Sciatic nerve (tissue), 2 donors: ENCODE measurements around the gene MYOZ2. TPM values are rescaled to one million over a fixed set of nuclear protein-coding genes. Genes with fewer than 3 reads are reported as not detected.

Source experiments
- ATAC-seq: fragments of 200-7000 bp; cut with Tn5 transposase; one replicate; pipeline ENCODE4 v1.9.1; 2020; ENCODE audit warnings: mild to moderate bottlenecking, moderate library complexity
- DNase-seq: peaks from one replicate; pipeline ENCODE4 v3.0.0-alpha.2; 2020; ENCODE audit warnings: low spot score
- intact Hi-C: fragments of 100-400 bp; cut with DNase I; formaldehyde crosslinking; loops from one replicate; pipeline ENCODE4 v1.14.2; 2022
- total RNA-seq: library from RNA; stranded (reverse); fragmentation: NEBNext Ultra II Directional; extraction: Animal tissue kit (Norgen Biotek cat#: 25700); gene quantifications from one replicate; pipeline ENCODE4 v1.2.1, GENCODE V29; 2021
- donor health status: DM: no; HTN: no; CAD: no.
- donor health status: DM: no; HTN: no; CAD: no.

The MYOZ2 gene
- total RNA-seq, 1 donor from 2014 or later = 0.62 TPM

GRCh38 chr4:119221412-119221811, 85.8 kb downstream of the MYOZ2 start:
- intact Hi-C loops = no loop called here
- no peak for DNase-seq
- no peak for ATAC-seq

- ATAC-seq (no peak), DNase-seq (no peak)
- intact Hi-C loops = no loop called here
These were observed 92.1 kb downstream of the MYOZ2 start for GRCh38 chr4:119227690-119228089.

DNA sequence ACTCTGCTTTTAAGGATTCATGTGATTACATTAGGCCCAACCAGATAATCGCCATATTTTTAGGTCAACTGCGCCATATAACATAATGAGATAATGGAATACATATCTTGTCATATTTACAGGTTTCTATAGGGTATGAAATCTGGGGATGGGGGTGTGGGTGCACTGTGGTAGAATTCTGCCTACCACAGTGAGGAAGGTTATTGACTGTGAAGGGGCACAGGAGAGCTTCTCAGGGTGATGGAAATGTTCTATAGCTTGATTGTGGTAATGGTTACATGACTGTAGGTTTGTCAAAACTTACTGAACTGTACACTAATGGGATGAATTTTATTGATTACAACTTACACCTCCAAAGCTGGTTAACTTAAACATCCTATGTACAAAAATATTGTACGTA, 92.8 kb downstream of the MYOZ2 start:
- intact Hi-C loops = no loop called here
- DNase-seq (no peak), ATAC-seq (no peak)

GRCh38 chr4:119229908-119230687, 94.5 kb downstream of the MYOZ2 start:
- no peak for ATAC-seq
- no peak for DNase-seq
- intact Hi-C loops = no loop called here

- no peak for ATAC-seq
- DNase-seq = no peak
- intact Hi-C loops = no loop called here
These were observed 95.9 kb downstream of the MYOZ2 start for GRCh38 chr4:119231491-119231890.

- ATAC-seq (no peak), DNase-seq (no peak)
- intact Hi-C loops = no loop called here
These were observed 96.7 kb downstream of the MYOZ2 start for GRCh38 chr4:119232286-119232685.

DNA sequence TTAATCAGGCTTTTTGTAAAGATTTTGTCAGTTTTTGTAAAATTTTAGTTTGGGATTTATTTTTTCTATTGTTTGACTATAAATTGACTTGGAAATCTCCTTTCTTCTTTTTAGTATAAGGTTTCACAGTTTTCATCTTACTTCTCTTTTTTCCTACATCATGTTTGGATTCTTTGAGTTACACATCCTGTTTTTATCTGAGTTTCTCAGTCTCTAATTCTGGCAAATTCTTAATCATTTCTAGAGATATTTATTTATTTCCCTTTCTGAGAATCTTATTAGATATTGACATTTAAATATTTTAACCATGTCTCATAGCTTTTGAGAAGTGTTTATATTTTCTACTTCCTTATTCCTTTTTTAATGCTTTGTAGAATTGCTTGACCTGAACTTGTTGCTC, 97.6 kb downstream of the MYOZ2 start:
- DNase-seq (no peak), ATAC-seq (no peak)
- intact Hi-C loops = no loop called here

DNA sequence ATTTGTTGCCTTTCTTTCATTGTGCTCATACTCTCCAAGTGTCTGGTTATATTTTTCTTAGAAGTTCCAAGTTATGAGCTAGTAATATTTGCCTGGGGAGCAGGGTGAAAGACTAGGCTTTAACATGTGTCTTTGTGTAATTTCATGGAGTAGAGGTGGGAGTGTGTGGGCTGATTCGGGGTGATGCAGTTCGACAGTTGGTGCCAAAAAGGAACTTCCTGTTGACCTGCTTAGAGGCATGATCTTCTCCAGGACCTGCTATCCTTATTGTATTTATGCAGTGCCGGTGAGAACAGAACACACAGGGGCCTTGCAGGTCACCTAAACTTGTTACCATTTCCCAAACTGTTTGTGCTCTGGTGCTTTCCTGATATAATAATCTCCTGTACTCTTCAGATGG, 98.1 kb downstream of the MYOZ2 start:
- ATAC-seq (peak; percentile 19), DNase-seq (no peak)
- intact Hi-C loops = no loop called here

GRCh38 chr4:119237201-119237600, 101.6 kb downstream of the MYOZ2 start:
- DNase-seq (no peak), ATAC-seq (no peak)
- intact Hi-C loops = no loop called here

Other genes with a start within 250 kb of the MYOZ2 start
- 113 TPM for gene SYNPO2, start 247.0 kb upstream of the MYOZ2 start, total RNA-seq
- gene USP53, start 76.9 kb downstream of the MYOZ2 start, total RNA-seq = 183 TPM
- gene FABP2, start 186.3 kb downstream of the MYOZ2 start, total RNA-seq = not detected